Stimulated activated CD8-positive, alpha-beta memory T cell treated with anti-CD3 and anti-CD28 coated beads, Interleukin-15, amount 100 ng/mL, for 1 hour (primary cell): ENCODE results near the gene ZNF792.
"Not testable (repeated sequence)": the region's sequence is repeated elsewhere in the genome, so short reads cannot be mapped to it uniquely, and the experiment has no call there.

Experiments used
- DNase-seq: peaks from one replicate; pipeline ENCODE4 v3.0.0-alpha.2; 2020; ENCODE audit warnings: low read depth

The ZNF792 gene

GRCh38 chr19:34970185-34970780 is 6.3 kb upstream of the ZNF792 start:
- DNase-seq = not testable (repeated sequence)

GRCh38 chr19:34969721-34970120 is 5.7 kb upstream of the ZNF792 start:
- no peak for DNase-seq

GRCh38 chr19:34967551-34967950 is 3.5 kb upstream of the ZNF792 start:
- no peak for DNase-seq

GRCh38 chr19:34965505-34965904 is 1.5 kb upstream of the ZNF792 start:
- not testable (repeated sequence) for DNase-seq

- no peak for DNase-seq
Measured at GRCh38 chr19:34964598-34964997, 569 bp upstream of the ZNF792 start.

- no peak for DNase-seq
Measured at GRCh38 chr19:34962687-34963572, 1.1 kb downstream of the ZNF792 start.

GRCh38 chr19:34961775-34962686 is 2.0 kb downstream of the ZNF792 start:
- no peak for DNase-seq

GRCh38 chr19:34960940-34961679 is 2.9 kb downstream of the ZNF792 start:
- DNase-seq = no peak

- no peak for DNase-seq
Measured at GRCh38 chr19:34960103-34960805, 3.8 kb downstream of the ZNF792 start.

GRCh38 chr19:34959021-34959420 is 5.0 kb downstream of the ZNF792 start:
- DNase-seq = no peak

- no peak for DNase-seq
Measured at GRCh38 chr19:34957830-34958751, 5.9 kb downstream of the ZNF792 start.

- DNase-seq = no peak
Measured at GRCh38 chr19:34953092-34953491, 10.9 kb downstream of the ZNF792 start.

GRCh38 chr19:34943861-34944573 is 20.0 kb downstream of the ZNF792 start:
- no peak for DNase-seq

- no peak for DNase-seq
Measured at GRCh38 chr19:34938886-34939285, 25.1 kb downstream of the ZNF792 start.

GRCh38 chr19:34936184-34936583 is 27.8 kb downstream of the ZNF792 start:
- DNase-seq = no peak

- DNase-seq = no peak
Measured at GRCh38 chr19:34932494-34932893, 31.5 kb downstream of the ZNF792 start.

GRCh38 chr19:34926685-34927375 is 37.2 kb downstream of the ZNF792 start, which contains the start of gene ZNF30:
ZNF30 (plus strand) TSS chr19:34926903; CDS start chr19:34929948, 3,045 bp downstream.
- peak; percentile 59 for DNase-seq

- no peak for DNase-seq
Measured at GRCh38 chr19:34926361-34926684, 37.7 kb downstream of the ZNF792 start.
